ENCODE measurements around the gene LRRTM4.

LRRTM4 gene

DNA sequence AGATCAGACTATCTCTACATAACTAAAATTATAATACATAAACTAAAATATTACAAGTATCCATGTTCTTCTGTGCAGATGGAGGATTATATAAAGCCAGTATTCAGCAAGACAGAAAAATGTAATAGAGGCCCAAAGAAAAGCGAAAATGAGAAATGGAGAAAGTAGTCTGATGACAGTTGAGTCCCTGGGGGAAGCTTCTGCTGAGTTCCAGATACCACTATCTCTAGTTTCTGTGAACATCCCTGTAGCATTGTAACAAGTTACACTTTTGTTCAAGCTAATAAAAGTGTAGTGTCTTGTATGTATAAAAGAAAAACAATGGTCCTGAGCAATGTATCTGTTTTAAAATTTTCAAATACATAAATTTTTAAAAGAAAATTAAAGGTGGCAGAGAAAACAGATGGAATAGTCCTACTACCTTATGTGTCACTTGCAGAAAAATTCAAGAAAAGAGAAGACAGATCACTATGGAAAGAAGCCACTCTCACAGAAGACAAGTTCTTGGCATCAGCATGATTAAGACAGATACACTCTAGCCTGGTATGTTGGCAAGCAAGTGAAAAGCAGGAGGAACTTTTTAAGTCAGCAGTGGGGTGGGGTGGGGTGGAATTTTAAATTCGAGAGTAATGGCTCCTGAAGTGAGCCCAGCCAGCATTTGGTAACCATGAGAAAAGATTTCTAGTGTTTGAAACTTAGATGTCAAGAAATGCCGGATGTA lies 541.9 kb downstream of the LRRTM4 start:
- TF ChIP-seq Cebpa-rat (IDR thresholded peaks at IDR 0.05) = no peak
- H3K4me3 ChIP-seq = no peak overlapping the region
- no peaks in the 10 kb centered on the region for H3K27me3 ChIP-seq
- H3K4me1 ChIP-seq = peaks cover 0 to 13% (median 0%) of the 10 kb centered on the region in 10 experiments; a peak in 4 of 20 replicates
- H4K20me1 ChIP-seq = no peaks in the 10 kb centered on the region
- no peaks in the 10 kb centered on the region for H3K9me3 ChIP-seq (replicated peaks in 1 of 11)
- no peaks in the 10 kb centered on the region for H3K36me3 ChIP-seq
- no peak overlapping the region for H3K9ac ChIP-seq
- H3K4me2 ChIP-seq = no peak overlapping the region; a peak in 1 of 22 replicates
- no peak overlapping the region for H3K27ac ChIP-seq

DNA sequence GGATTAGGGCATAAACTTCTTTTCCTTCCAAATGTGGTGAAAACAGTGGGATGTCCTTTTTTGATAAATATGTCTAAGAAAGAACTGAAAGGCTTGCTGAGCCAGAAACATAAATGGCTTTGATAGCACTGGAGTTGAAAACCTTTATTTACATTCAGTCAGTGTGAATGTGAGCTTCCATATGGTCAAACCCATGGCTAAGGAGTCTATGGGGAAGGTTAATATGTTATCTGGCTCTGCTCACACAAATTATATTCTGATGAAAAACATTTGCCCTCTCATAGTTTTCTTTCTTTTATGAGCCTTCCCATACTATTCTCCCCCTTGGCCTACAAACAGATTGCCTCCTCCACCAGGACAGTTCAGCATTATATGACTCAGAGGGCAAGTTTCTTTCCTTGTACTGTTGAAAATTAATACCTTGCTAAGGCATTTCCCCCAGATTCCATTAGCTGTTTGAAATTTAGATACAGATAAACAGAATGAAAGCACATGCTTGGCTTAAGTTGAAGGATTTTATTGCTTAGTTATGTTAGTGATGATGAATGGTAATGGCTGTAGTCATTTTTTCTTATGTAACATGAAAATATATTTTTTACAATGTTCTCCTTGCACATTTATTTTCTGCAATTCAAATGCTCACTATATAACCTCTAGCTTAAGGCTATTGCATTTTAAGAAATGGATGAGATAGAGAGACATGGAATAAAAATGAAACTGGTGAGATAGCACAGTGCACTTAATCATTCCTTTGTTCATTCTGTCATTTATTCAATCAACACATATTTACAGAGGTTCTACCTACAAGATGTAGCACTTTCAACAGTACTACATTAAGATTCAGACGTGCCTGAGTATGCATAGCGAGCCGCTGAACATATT lies 544.1 kb downstream of the LRRTM4 start:
- no peak overlapping the region for H3K4me3 ChIP-seq
- no peak for TF ChIP-seq Cebpa-rat (IDR thresholded peaks at IDR 0.05)
- H4K20me1 ChIP-seq = no peaks in the 10 kb centered on the region
- no peak overlapping the region for H3K9ac ChIP-seq
- no peaks in the 10 kb centered on the region for H3K36me3 ChIP-seq
- H3K4me1 ChIP-seq = peaks cover 0 to 10% (median 0%) of the 10 kb centered on the region in 10 experiments; a peak in 4 of 20 replicates
- H3K27ac ChIP-seq = no peak overlapping the region
- H3K4me2 ChIP-seq = no peak overlapping the region
- no peaks in the 10 kb centered on the region for H3K9me3 ChIP-seq (replicated peaks in 1 of 11)
- H3K27me3 ChIP-seq = no peaks in the 10 kb centered on the region

- Histone ChIP-seq H4K20me1 (no peaks in the 10 kb centered on the region), H3K4me1 (no peaks in the 10 kb centered on the region; a peak in 1 of 20 replicates), H3K27me3 (no peaks in the 10 kb centered on the region), H3K36me3 (no peaks in the 10 kb centered on the region), H3K4me3 (no peak overlapping the region), H3K9ac (no peak overlapping the region), H3K27ac (no peak overlapping the region), H3K4me2 (no peak overlapping the region), H3K9me3 (replicated peaks in 1 of 11) (no peaks in the 10 kb centered on the region)
- TF ChIP-seq Cebpa-rat (IDR thresholded peaks at IDR 0.05) = no peak
These were observed 546.4 kb downstream of the LRRTM4 start for GRCh38 chr2:76975752-76976151.

- H3K27me3 ChIP-seq = no peaks in the 10 kb centered on the region
- TF ChIP-seq Cebpa-rat (IDR thresholded peaks at IDR 0.05) = no peak
- no peak overlapping the region for H3K4me3 ChIP-seq
- no peaks in the 10 kb centered on the region for H4K20me1 ChIP-seq
- no peak overlapping the region for H3K9ac ChIP-seq
- H3K4me2 ChIP-seq = no peak overlapping the region
- H3K4me1 ChIP-seq = no peaks in the 10 kb centered on the region
- no peak overlapping the region for H3K27ac ChIP-seq
- no peaks in the 10 kb centered on the region for H3K36me3 ChIP-seq
- no peaks in the 10 kb centered on the region for H3K9me3 ChIP-seq (replicated peaks in 1 of 11)
These were observed 548.6 kb downstream of the LRRTM4 start for GRCh38 chr2:76973610-76974009.

GRCh38 chr2:76965772-76966171 lies 556.4 kb downstream of the LRRTM4 start:
- Histone ChIP-seq H3K4me3 (no peak overlapping the region), H3K9me3 (replicated peaks in 1 of 11) (no peaks in the 10 kb centered on the region), H3K27me3 (no peaks in the 10 kb centered on the region), H3K9ac (no peak overlapping the region), H3K27ac (no peak overlapping the region), H3K36me3 (no peaks in the 10 kb centered on the region), H3K4me2 (no peak overlapping the region), H4K20me1 (no peaks in the 10 kb centered on the region), H3K4me1 (no peaks in the 10 kb centered on the region)
- no peak for TF ChIP-seq Cebpa-rat (IDR thresholded peaks at IDR 0.05)

- H4K20me1 ChIP-seq = no peaks in the 10 kb centered on the region
- H3K27me3 ChIP-seq = no peaks in the 10 kb centered on the region
- no peak overlapping the region for H3K4me2 ChIP-seq
- H3K36me3 ChIP-seq = no peaks in the 10 kb centered on the region
- H3K9ac ChIP-seq = no peak overlapping the region
- no peaks in the 10 kb centered on the region for H3K9me3 ChIP-seq (replicated peaks in 1 of 11)
- no peak overlapping the region for H3K4me3 ChIP-seq
- no peaks in the 10 kb centered on the region for H3K4me1 ChIP-seq
- no peak for TF ChIP-seq Cebpa-rat (IDR thresholded peaks at IDR 0.05)
- H3K27ac ChIP-seq = no peak overlapping the region
These were observed 563.4 kb downstream of the LRRTM4 start for GRCh38 chr2:76958749-76959148.

DNA sequence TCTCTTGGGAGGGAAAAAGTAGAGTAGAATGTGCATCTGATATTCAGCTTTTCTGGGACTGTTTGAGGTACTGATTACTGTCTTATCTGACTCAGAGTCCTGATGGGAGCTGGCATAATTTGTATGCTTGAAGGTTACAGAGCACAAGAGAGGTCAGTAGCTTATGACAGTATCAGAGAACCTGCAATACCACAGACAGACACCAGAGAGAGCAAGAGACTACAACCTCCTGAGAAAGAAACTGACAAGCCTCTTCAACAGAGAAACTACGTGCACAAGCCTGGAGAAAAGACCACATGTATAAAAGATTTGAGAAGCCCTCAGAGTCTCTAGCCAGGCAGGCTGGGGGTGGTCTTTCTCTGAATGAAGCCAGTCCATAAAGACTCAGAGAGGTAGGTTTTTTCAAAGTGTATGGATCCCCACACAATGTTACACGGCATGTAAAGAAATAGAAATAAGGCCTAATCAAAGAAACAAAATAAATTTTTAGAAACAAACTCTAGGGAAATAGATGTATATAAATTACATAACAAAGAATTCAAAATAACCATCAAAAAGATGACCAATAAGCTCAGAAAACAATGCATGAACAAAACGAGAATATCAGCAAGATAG lies 568.3 kb downstream of the LRRTM4 start:
- Histone ChIP-seq H3K9ac (no peak overlapping the region), H3K4me1 (0 out of 20 replicates have a peak, but pooled peaks cover 0 to 8% (median 0%) of the 10 kb centered on the region in 10 experiments), H3K27me3 (no peaks in the 10 kb centered on the region), H3K4me2 (no peak overlapping the region), H3K27ac (no peak overlapping the region), H4K20me1 (no peaks in the 10 kb centered on the region), H3K9me3 (replicated peaks in 1 of 11) (no peaks in the 10 kb centered on the region), H3K4me3 (no peak overlapping the region), H3K36me3 (no peaks in the 10 kb centered on the region)
- no peak for TF ChIP-seq Cebpa-rat (IDR thresholded peaks at IDR 0.05)

DNA sequence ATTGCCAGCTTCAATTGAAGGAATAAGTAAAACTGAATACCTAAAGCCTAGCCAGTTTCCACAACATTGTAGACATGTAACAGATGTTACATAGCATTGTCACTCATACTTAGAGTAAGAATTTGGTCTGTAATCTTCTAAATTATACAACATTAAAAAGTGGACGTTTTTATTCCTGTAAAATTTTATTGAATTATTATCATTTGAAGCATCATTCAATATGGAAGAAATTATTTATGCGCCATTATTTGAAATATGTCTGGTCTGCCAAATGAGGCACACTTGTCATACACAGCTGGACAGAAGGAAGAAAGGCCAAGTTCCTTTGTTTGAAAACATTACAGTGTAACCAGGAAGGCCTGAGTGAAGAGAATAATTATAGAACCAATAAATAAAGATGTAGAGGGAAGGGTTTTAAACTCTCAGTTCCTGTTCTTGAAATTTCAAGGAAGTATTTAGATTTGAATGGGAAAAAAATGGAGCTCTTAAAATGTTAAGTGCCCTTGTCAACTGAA lies 575.5 kb downstream of the LRRTM4 start:
- no peak overlapping the region for H3K4me3 ChIP-seq
- no peaks in the 10 kb centered on the region for H3K9me3 ChIP-seq (replicated peaks in 1 of 11)
- peak overlapping the region in 1 of 11 experiments; percentile 11; a peak in 2 of 22 replicates for H3K4me2 ChIP-seq
- H3K27ac ChIP-seq = no peak overlapping the region; a peak in 1 of 22 replicates
- H3K27me3 ChIP-seq = no peaks in the 10 kb centered on the region
- peaks cover 0 to 12% (median 0%) of the 10 kb centered on the region in 10 experiments; a peak in 4 of 20 replicates for H3K4me1 ChIP-seq
- no peak for TF ChIP-seq Cebpa-rat (IDR thresholded peaks at IDR 0.05)
- no peaks in the 10 kb centered on the region for H4K20me1 ChIP-seq
- H3K9ac ChIP-seq = no peak overlapping the region
- no peaks in the 10 kb centered on the region for H3K36me3 ChIP-seq

GRCh38 chr2:76940559-76940958 lies 581.6 kb downstream of the LRRTM4 start:
- no peak overlapping the region for H3K9ac ChIP-seq
- H4K20me1 ChIP-seq = no peaks in the 10 kb centered on the region
- H3K4me1 ChIP-seq = no peaks in the 10 kb centered on the region
- no peaks in the 10 kb centered on the region for H3K36me3 ChIP-seq
- H3K4me3 ChIP-seq = no peak overlapping the region
- no peak for TF ChIP-seq Cebpa-rat (IDR thresholded peaks at IDR 0.05)
- H3K27ac ChIP-seq = no peak overlapping the region
- H3K9me3 ChIP-seq (replicated peaks in 1 of 11) = no peaks in the 10 kb centered on the region
- H3K4me2 ChIP-seq = no peak overlapping the region
- no peaks in the 10 kb centered on the region for H3K27me3 ChIP-seq
